Subcutaneous adipose tissue (tissue), 4 donors: Measurements from ENCODE around the gene STX18. TPM values are rescaled to one million over a fixed set of nuclear protein-coding genes. Genes with fewer than 3 reads are reported as not detected.

Source experiments
- total RNA-seq, 4 donors: library from RNA; depleted of rRNA; stranded (reverse); fragments of >200 nt; gene quantifications; one replicate each; pipeline ENCODE4 v1.1.0, GENCODE V29; 2016
- TF ChIP-seq, protein P1 (sequence below): fragments of 450-650 bp; IDR thresholded peaks from one replicate; pipeline ENCODE4 v1.5.1; 2016; ENCODE audit warnings: low read depth, mild to moderate bottlenecking, control low read depth, antibody characterized with exemption, moderate library complexity

Gene STX18
- 10 to 100 TPM; 17.0 to 29.2 (median 21.6) TPM for total RNA-seq

DNA sequence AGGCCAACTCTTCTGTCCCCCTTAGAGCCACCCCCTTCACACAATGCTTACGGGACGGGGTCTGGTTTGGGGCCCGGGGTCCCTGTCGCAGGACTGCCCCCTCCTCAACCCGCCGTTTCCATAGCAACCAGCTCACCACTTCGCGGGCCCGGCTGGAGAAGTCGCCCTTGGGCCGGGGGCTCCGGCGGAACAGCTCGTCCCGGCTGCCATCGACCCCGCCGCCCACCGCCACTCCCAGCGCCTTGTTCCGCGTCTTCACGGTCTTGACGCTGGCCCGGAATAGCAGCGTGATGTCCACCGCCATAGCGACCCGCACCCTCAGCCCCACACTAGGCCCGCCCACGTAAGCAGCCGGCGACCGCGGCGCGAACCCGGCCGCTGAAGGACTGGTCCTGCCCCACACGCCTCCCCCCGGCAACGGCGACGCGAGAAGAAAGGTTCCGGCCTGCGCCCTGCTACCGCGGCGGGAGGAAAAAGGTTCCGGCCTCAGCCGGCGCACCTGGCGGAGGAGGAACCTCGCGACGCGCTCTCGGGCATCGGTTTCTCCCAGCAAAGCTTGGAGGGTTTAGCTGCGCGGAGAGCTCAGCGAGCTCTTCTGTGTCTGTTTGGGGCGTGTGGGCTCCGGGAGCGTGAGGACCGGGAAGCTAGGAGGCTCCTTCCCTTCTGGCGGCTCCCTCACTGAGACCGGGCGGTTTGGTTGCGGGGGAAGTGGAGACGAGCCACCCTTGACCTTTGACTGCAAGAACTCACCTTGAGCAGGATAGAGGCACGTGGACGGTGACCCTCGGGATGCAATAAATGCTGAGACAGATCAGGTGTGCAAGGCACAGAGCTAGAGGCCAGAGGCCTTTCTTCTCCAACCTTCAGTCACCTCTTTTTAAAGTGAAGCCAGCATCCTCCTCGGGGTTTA is at the start of gene STX18:
Gene STX18 (minus strand): TSS at position 388 of the 910 bp plus-strand sequence. CDS start 84 bp downstream, at position 304.
- TF ChIP-seq, protein P1, sequence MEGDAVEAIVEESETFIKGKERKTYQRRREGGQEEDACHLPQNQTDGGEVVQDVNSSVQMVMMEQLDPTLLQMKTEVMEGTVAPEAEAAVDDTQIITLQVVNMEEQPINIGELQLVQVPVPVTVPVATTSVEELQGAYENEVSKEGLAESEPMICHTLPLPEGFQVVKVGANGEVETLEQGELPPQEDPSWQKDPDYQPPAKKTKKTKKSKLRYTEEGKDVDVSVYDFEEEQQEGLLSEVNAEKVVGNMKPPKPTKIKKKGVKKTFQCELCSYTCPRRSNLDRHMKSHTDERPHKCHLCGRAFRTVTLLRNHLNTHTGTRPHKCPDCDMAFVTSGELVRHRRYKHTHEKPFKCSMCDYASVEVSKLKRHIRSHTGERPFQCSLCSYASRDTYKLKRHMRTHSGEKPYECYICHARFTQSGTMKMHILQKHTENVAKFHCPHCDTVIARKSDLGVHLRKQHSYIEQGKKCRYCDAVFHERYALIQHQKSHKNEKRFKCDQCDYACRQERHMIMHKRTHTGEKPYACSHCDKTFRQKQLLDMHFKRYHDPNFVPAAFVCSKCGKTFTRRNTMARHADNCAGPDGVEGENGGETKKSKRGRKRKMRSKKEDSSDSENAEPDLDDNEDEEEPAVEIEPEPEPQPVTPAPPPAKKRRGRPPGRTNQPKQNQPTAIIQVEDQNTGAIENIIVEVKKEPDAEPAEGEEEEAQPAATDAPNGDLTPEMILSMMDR = no peak

DNA sequence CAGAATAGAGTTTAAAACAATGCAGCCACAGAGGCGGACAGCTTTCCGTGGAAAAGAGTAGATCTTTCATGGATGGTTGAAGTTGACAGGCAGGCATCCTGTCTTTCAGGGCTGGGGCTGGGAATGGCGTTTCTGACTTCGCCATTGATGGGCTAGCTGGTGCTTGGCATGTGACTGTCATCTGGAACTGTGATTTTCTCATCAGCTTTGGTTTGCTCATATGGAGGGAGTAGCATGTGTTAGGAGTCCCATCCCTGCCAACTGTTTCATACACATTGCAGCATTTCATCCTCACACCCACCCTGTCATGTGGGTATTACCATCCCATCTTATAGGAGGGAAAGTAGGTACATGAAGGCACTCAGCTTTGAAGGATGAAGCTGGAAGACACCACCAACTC is 49.2 kb upstream of the STX18 start:
- TF ChIP-seq, protein P1 = no peak

DNA sequence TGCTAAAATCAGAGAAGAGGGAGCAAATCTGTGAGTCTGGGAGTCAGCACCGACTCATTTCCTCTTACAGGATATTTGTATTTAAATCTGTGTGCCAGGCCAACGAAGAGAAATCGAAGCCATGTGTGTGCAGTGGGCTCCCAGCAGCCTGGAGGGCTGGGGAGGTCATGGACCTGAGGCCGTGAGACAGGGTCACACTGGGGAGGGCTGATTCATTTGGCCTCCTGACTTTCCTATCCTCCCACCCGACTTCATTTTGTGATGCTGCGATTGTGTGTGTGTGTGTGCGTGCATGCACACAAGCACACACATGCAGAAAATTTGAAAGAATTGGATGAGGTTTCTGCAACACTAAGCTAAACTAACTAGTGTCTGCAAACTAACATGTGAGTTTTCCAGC is 48.7 kb upstream of the STX18 start:
- TF ChIP-seq, protein P1 = no peak

DNA sequence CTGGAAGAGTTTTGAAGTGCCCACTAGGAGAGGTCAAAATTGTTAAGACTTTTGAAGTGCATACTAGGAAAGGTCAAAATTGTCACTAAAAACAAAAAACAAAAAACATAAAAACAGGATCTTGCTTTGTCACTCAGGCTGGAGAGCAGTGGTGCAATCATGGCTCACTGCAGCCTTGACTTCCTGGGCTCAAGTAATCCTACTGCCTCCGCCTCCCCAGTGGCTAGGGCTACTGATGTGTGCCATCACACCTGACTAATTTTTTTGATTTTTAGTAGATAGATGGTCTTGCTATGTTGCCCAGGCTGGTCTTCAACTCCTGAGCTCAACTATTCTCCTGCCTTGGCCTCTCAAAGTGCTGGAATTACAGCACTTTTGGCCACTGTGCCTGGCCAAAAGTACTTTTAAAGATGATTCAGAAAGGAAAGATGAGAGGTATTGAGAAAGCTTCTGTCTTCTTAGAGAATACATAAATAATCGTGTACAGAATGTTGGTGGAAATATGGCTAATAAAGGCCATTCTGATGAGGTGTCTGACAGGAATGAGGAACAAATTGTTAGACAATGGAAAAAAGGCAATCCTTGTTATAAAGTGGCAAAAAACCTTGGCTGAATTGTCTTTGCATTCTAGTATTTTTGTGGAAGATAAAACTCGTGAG is 43.3 kb upstream of the STX18 start:
- TF ChIP-seq, protein P1 = no peak

DNA sequence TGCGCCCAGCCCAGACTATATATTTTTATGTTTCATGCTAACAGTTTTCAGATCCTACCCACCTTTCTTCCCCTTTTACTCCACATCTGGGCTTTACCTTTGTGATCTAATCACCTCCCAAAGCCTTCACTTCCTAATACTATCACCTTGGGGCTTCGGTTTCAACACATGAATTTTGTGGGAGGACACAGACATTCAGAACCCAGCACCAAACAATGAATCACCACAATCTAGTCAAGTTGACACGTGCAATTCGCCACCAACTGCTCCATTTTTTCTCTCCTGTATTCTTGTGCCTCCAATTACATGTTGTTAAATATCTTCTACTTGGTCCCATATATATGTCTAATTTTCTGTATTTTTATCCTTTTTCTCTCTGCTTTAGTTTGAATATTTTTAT is 41.8 kb upstream of the STX18 start:
- TF ChIP-seq, protein P1 = no peak

DNA sequence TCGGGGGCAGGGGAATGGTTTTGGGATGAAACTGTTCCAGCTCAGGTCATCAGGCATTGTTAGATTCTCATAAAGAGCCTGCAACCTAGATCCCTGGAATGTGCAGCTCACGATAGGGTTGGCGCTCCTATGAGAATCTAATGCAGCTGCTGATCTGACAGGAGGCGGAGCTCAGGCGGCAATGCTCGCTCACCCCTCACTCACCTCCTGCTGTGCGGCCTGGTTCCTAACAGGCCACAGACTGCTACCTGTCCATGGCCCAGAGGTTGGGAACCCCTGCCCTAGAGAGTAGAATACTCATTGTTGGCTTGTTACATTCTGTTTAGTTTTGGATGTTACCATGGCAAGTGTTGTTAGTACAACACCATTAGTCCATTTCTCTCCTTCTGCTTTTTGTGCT is 40.8 kb upstream of the STX18 start:
- TF ChIP-seq, protein P1 = no peak

DNA sequence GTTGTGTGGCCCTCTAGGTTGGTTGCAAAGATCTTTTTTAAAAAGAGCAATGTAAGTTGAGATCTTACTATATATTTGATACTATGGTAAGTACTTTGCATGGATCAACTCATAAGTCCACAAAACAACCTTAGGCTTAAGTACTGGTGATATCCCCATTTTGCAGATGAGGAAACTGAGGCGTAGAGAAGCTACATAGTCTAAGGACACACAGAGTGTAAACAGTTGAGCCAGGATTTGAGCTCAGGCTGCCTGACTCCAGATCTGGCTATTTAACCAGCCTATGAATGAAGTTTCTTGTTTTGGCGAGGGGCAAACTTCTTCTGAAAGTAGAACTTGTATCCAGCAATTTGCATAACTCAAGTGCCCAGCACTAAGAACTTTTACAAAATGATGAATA is 38.6 kb upstream of the STX18 start:
- TF ChIP-seq, protein P1 = no peak
